ENCODE measurements around the gene EFHD1. TPM values are rescaled to one million over a fixed set of nuclear protein-coding genes. Genes with fewer than 3 reads are reported as not detected.

The EFHD1 gene
- total and polyA plus RNA-seq, 2 of the 13 experiments (the other 11 are each of a cell fraction or from before 2014, with no cell fraction given), result 0.09 TPM; not detected in 1

GRCh38 chr2:232697807-232698110, 64.4 kb downstream of the EFHD1 start (continued):
- TF ChIP-seq, protein P1, sequence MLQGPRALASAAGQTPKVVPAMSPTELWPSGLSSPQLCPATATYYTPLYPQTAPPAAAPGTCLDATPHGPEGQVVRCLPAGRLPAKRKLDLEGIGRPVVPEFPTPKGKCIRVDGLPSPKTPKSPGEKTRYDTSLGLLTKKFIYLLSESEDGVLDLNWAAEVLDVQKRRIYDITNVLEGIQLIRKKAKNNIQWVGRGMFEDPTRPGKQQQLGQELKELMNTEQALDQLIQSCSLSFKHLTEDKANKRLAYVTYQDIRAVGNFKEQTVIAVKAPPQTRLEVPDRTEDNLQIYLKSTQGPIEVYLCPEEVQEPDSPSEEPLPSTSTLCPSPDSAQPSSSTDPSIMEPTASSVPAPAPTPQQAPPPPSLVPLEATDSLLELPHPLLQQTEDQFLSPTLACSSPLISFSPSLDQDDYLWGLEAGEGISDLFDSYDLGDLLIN (CRISPR knock-in tag; IDR thresholded peaks at IDR 0.05; ENCODE audit: borderline replicate concordance), result no peak
- TF ChIP-seq ZNF224 (CRISPR knock-in tag; IDR thresholded peaks at IDR 0.05) (no peak), NFIB (CRISPR knock-in tag; IDR thresholded peaks at IDR 0.05; ENCODE audit: borderline replicate concordance) (no peak), FOXC1 (CRISPR knock-in tag; IDR thresholded peaks at IDR 0.05; ENCODE audit: borderline replicate concordance) (no peak; the same call in 1 of the 2 replicates), ZNF878 (CRISPR knock-in tag; IDR thresholded peaks at IDR 0.05) (no peak), ZNF576 (CRISPR knock-in tag; IDR thresholded peaks at IDR 0.05) (no peak), RNF219 (CRISPR knock-in tag; IDR thresholded peaks at IDR 0.05) (no peak), CENPT (CRISPR knock-in tag; IDR thresholded peaks at IDR 0.05; ENCODE audit: low read depth) (no peak), JUN (CRISPR knock-in tag; IDR thresholded peaks at IDR 0.05) (no peak), E2F5 (CRISPR knock-in tag; conservative IDR thresholded peaks at IDR 0.05) (no peak), ATF1 (CRISPR knock-in tag; IDR thresholded peaks at IDR 0.05) (no peak), KLF15 (CRISPR knock-in tag; IDR thresholded peaks at IDR 0.05; ENCODE audit: borderline replicate concordance) (no peak), HMG20A (CRISPR knock-in tag; IDR thresholded peaks at IDR 0.05; ENCODE audit: borderline replicate concordance) (no peak), ZFP62 (CRISPR knock-in tag; IDR thresholded peaks at IDR 0.05) (no peak), AGO1 (IDR thresholded peaks at IDR 0.05; ENCODE audit: low read depth, low read length, poor library complexity, severe bottlenecking) (no peak), KDM4B (CRISPR knock-in tag; IDR thresholded peaks at IDR 0.05) (peak; percentile 60; the same call in 1 of the 2 replicates), ZNF30 (CRISPR knock-in tag; IDR thresholded peaks at IDR 0.05) (no peak)
- TF ChIP-seq, protein P2, sequence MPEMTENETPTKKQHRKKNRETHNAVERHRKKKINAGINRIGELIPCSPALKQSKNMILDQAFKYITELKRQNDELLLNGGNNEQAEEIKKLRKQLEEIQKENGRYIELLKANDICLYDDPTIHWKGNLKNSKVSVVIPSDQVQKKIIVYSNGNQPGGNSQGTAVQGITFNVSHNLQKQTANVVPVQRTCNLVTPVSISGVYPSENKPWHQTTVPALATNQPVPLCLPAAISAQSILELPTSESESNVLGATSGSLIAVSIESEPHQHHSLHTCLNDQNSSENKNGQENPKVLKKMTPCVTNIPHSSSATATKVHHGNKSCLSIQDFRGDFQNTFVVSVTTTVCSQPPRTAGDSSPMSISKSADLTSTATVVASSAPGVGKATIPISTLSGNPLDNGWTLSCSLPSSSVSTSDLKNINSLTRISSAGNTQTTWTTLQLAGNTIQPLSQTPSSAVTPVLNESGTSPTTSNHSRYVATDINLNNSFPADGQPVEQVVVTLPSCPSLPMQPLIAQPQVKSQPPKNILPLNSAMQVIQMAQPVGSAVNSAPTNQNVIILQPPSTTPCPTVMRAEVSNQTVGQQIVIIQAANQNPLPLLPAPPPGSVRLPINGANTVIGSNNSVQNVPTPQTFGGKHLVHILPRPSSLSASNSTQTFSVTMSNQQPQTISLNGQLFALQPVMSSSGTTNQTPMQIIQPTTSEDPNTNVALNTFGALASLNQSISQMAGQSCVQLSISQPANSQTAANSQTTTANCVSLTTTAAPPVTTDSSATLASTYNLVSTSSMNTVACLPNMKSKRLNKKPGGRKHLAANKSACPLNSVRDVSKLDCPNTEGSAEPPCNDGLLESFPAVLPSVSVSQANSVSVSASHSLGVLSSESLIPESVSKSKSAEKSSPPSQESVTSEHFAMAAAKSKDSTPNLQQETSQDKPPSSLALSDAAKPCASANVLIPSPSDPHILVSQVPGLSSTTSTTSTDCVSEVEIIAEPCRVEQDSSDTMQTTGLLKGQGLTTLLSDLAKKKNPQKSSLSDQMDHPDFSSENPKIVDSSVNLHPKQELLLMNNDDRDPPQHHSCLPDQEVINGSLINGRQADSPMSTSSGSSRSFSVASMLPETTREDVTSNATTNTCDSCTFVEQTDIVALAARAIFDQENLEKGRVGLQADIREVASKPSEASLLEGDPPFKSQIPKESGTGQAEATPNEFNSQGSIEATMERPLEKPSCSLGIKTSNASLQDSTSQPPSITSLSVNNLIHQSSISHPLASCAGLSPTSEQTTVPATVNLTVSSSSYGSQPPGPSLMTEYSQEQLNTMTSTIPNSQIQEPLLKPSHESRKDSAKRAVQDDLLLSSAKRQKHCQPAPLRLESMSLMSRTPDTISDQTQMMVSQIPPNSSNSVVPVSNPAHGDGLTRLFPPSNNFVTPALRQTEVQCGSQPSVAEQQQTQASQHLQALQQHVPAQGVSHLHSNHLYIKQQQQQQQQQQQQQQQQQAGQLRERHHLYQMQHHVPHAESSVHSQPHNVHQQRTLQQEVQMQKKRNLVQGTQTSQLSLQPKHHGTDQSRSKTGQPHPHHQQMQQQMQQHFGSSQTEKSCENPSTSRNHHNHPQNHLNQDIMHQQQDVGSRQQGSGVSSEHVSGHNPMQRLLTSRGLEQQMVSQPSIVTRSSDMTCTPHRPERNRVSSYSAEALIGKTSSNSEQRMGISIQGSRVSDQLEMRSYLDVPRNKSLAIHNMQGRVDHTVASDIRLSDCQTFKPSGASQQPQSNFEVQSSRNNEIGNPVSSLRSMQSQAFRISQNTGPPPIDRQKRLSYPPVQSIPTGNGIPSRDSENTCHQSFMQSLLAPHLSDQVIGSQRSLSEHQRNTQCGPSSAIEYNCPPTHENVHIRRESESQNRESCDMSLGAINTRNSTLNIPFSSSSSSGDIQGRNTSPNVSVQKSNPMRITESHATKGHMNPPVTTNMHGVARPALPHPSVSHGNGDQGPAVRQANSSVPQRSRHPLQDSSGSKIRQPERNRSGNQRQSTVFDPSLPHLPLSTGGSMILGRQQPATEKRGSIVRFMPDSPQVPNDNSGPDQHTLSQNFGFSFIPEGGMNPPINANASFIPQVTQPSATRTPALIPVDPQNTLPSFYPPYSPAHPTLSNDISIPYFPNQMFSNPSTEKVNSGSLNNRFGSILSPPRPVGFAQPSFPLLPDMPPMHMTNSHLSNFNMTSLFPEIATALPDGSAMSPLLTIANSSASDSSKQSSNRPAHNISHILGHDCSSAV (CRISPR knock-in tag; IDR thresholded peaks at IDR 0.05; ENCODE audit: borderline replicate concordance), result no peak

Measured in HepG2 (cell line).